Tibial nerve (tissue), 4 donors: Measurements from ENCODE around the gene ENPP1. TPM values are rescaled to one million over a fixed set of nuclear protein-coding genes. Genes with fewer than 3 reads are reported as not detected.

ENCODE experiments used
- DNase-seq, 2 donors: peaks; one replicate each; pipeline ENCODE4 v3.0.0-alpha.2; 2019; ENCODE audit warnings: low spot score in 2 of 2
- H3K27ac ChIP-seq, 4 donors: fragments of 200-600 bp; sonication (generic) in 3 of 4; one replicate each; pipeline ENCODE4 v1.5.1; 2017 to 2019; ENCODE audit warnings: mild to moderate bottlenecking in 1 of 4
- H3K27me3 ChIP-seq, 2 donors: fragments of 200-600 bp; sonication (generic) in 1 of 2; one replicate each; pipeline versions ENCODE4 v1.5.1 to v1.6.0; 2017 to 2019
- H3K36me3 ChIP-seq, 3 donors: fragments of 200-600 bp; sonication (generic); one replicate each; pipeline ENCODE4 v1.5.1; 2018 to 2019
- H3K4me1 ChIP-seq, 4 donors: fragments of 200-600 bp; sonication (generic) in 3 of 4; one replicate each; pipeline ENCODE4 v1.5.1; 2017 to 2019
- H3K4me3 ChIP-seq, 4 donors: fragments of 200-600 bp; sonication (generic) in 3 of 4; one replicate each; pipeline ENCODE4 v1.5.1; 2017 to 2019; ENCODE audit warnings: mild to moderate bottlenecking in 1 of 4, moderate library complexity in 1 of 4
- H3K9me3 ChIP-seq, 4 donors: fragments of 200-600 bp; sonication (generic) in 3 of 4; one replicate each; pipeline ENCODE4 v1.5.1; 2017 to 2019
- CTCF ChIP-seq, 5 experiments: fragments of 200-600 bp in 3 of 5; fragments of 450-650 bp in 2 of 5; sonication (generic) in 3 of 5; IDR thresholded peaks; one replicate each; pipeline ENCODE4 v1.5.1; 2016 to 2019; ENCODE audit warnings: antibody characterized with exemption in 5 of 5, mild to moderate bottlenecking in 3 of 5, moderate library complexity in 2 of 5
- EP300 ChIP-seq, 2 donors: sonication (generic); formaldehyde crosslinking; IDR thresholded peaks; one replicate each; pipeline ENCODE4 v1.6.1; 2017; ENCODE audit warnings: antibody characterized with exemption in 2 of 2, mild to moderate bottlenecking in 1 of 2
- POLR2A ChIP-seq, 2 donors: fragments of 450-650 bp; IDR thresholded peaks; one replicate each; pipeline ENCODE4 v1.6.1; 2017; ENCODE audit warnings: antibody characterized with exemption in 2 of 2, mild to moderate bottlenecking in 2 of 2, moderate library complexity in 2 of 2
- WGBS, 2 donors: methylation state at CpG; one replicate each; pipeline ENCODE4 v1.1.5; 2018; 5-methylcytosine and 5-hydroxymethylcytosine counted together
- total RNA-seq, 4 donors: library from RNA; depleted of rRNA; stranded (reverse); fragments of >200 nt; gene quantifications; one replicate each; pipeline ENCODE4 v1.1.0, GENCODE V29; 2016

ENPP1 gene
- total RNA-seq, 4 donors from 2014 or later: 11.8 to 22.8 (median 18.7) TPM

GRCh38 chr6:131813991-131814390, 6.2 kb downstream of the ENPP1 start:
- Histone ChIP-seq H3K4me1 (no peaks in the 10 kb centered on the region), H3K27ac (no peak overlapping the region), H3K9me3 (no peaks in the 10 kb centered on the region), H3K4me3 (no peak overlapping the region), H3K36me3 (no peaks in the 10 kb centered on the region), H3K27me3 (no peaks in the 10 kb centered on the region)
- 91 to 97% methylated on average over 3 of the region's 3 CpGs for WGBS, 2 donors
- no peak for DNase-seq
- no peak for TF ChIP-seq CTCF (IDR thresholded peaks at IDR 0.05)
- TF ChIP-seq EP300 (IDR thresholded peaks at IDR 0.05): no peak
- no peak for TF ChIP-seq POLR2A (IDR thresholded peaks at IDR 0.05)

- TF ChIP-seq CTCF (IDR thresholded peaks at IDR 0.05): no peak
- TF ChIP-seq EP300 (IDR thresholded peaks at IDR 0.05): no peak
- TF ChIP-seq POLR2A (IDR thresholded peaks at IDR 0.05): no peak
- Histone ChIP-seq H3K36me3 (no peaks in the 10 kb centered on the region), H3K9me3 (no peaks in the 10 kb centered on the region), H3K4me3 (no peak overlapping the region), H3K27me3 (no peaks in the 10 kb centered on the region), H3K4me1 (no peaks in the 10 kb centered on the region), H3K27ac (no peak overlapping the region)
- 84 to 88% methylated on average over 1 of the region's 1 CpG for WGBS, 2 donors
- no peak for DNase-seq
Observed at GRCh38 chr6:131816869-131817268, 9.0 kb downstream of the ENPP1 start.

GRCh38 chr6:131819572-131820124, 11.8 kb downstream of the ENPP1 start:
- Histone ChIP-seq H3K4me1 (no peaks in the 10 kb centered on the region), H3K36me3 (no peaks in the 10 kb centered on the region), H3K9me3 (no peaks in the 10 kb centered on the region), H3K27me3 (no peaks in the 10 kb centered on the region), H3K27ac (no peak overlapping the region), H3K4me3 (no peak overlapping the region)
- DNase-seq: no peak
- no peak for TF ChIP-seq POLR2A (IDR thresholded peaks at IDR 0.05)
- TF ChIP-seq EP300 (IDR thresholded peaks at IDR 0.05): no peak
- no peak for TF ChIP-seq CTCF (IDR thresholded peaks at IDR 0.05)
- WGBS, 2 donors: 46 to 59% methylated on average over 7 of the region's 7 CpGs

- H3K9me3 ChIP-seq: no peaks in the 10 kb centered on the region
- no peak overlapping the region for H3K4me3 ChIP-seq
- H3K4me1 ChIP-seq: no peaks in the 10 kb centered on the region
- WGBS, 2 donors: 83 to 91% methylated on average over 6 of the region's 6 CpGs
- no peaks in the 10 kb centered on the region for H3K27me3 ChIP-seq
- H3K36me3 ChIP-seq: no peaks in the 10 kb centered on the region
- no peak overlapping the region for H3K27ac ChIP-seq
- no peak for TF ChIP-seq EP300 (IDR thresholded peaks at IDR 0.05)
- TF ChIP-seq POLR2A (IDR thresholded peaks at IDR 0.05): no peak
- TF ChIP-seq CTCF (IDR thresholded peaks at IDR 0.05): no peak
- DNase-seq: no peak
Observed at GRCh38 chr6:131821010-131821807, 13.4 kb downstream of the ENPP1 start.

GRCh38 chr6:131822119-131822518, 14.3 kb downstream of the ENPP1 start:
- 35 to 40% methylated on average over 3 of the region's 3 CpGs for WGBS, 2 donors

More at GRCh38 chr6:131822119-131822518, 14.3 kb downstream of the ENPP1 start:
- H3K27ac ChIP-seq: no peak overlapping the region
- no peak for DNase-seq
- TF ChIP-seq POLR2A (IDR thresholded peaks at IDR 0.05) (no peak), EP300 (IDR thresholded peaks at IDR 0.05) (no peak), CTCF (IDR thresholded peaks at IDR 0.05) (no peak)
- H3K4me3 ChIP-seq: no peak overlapping the region
- no peaks in the 10 kb centered on the region for H3K4me1 ChIP-seq
- no peaks in the 10 kb centered on the region for H3K27me3 ChIP-seq
- no peaks in the 10 kb centered on the region for H3K9me3 ChIP-seq
- no peaks in the 10 kb centered on the region for H3K36me3 ChIP-seq
